ENCODE results near the gene PCNX3.
A peak's percentile ranks its signal among the peaks of the same experiment; 100 is the strongest.

PCNX3 gene

DNA sequence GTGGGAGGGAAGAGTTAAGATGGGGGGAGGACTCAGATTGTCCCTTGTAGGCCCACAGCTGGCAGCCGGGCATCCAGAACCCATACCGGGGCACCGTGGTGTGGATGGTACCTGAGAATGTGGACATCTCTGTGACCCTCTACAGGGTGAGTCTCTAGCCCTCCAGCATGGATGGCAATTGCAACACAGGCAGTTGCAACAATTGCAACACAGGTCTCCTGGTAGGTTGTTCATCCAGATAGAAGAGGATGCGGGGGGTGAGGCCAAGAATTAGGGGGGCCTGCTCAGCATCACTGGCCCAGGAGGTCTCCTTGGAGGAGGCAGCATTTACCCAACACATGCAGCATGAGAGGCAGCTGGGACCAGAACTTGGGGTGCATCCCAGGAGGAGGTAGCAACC, 36.3 kb upstream of the PCNX3 start:
- DNase-seq (ENCODE audit: extremely low spot score, insufficient read length, low read depth) (no peak), FAIRE-seq (no peak)

GRCh38 chr11:65580031-65580692, 35.4 kb upstream of the PCNX3 start:
- DNase-seq (ENCODE audit: extremely low spot score, insufficient read length, low read depth): no peak
- FAIRE-seq: no peak

DNA sequence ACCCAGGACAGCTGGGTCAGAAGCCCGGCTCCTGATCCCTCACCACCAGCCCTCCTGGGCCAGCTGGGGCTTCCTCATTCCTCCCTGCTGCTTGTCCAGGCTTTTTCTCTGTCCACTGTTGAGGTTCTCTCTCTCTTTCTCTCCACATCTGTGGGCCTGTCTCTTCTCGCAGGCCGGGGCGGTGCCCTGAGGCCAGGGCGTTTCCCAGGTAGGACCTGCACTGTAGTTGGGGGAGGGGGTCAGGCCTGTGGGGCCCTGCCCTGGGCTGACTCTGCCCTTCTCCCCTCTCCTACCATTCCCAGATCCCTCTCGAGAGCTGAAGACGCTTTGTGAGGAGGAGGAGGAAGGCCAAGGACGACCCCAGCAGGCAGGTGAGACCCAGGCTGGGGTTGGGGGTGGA, 34.8 kb upstream of the PCNX3 start:
- DNase-seq (ENCODE audit: extremely low spot score, insufficient read length, low read depth) (no peak), FAIRE-seq (no peak)

DNA sequence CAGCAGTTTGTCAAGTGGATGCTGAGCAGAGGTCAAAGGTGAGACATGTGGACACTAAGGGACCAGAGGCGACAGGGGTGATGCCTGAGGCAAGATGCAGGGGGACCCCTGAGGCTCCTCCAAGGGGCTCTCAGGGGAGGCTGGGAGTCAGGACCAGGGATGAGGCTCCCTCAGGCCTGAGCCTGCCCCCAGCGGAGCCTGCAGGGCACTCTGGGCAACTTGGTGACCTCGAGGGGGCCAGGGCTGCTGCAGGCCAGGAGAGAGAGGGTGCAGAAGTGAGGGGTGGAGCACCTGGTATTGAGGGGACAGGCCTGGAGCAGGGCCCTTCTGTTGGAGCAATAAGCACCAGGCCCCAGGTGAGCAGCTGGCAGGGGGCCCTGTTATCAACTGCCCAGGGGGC, 33.6 kb upstream of the PCNX3 start:
- FAIRE-seq: no peak
- DNase-seq (ENCODE audit: extremely low spot score, insufficient read length, low read depth): no peak

- FAIRE-seq (no peak), DNase-seq (ENCODE audit: extremely low spot score, insufficient read length, low read depth) (no peak)
These were observed 32.0 kb upstream of the PCNX3 start for GRCh38 chr11:65583589-65583988.

GRCh38 chr11:65584106-65584505, 31.5 kb upstream of the PCNX3 start:
- FAIRE-seq (no peak), DNase-seq (ENCODE audit: extremely low spot score, insufficient read length, low read depth) (no peak)

GRCh38 chr11:65584723-65585171, 30.8 kb upstream of the PCNX3 start:
- DNase-seq (ENCODE audit: extremely low spot score, insufficient read length, low read depth) (no peak), FAIRE-seq (no peak)

DNA sequence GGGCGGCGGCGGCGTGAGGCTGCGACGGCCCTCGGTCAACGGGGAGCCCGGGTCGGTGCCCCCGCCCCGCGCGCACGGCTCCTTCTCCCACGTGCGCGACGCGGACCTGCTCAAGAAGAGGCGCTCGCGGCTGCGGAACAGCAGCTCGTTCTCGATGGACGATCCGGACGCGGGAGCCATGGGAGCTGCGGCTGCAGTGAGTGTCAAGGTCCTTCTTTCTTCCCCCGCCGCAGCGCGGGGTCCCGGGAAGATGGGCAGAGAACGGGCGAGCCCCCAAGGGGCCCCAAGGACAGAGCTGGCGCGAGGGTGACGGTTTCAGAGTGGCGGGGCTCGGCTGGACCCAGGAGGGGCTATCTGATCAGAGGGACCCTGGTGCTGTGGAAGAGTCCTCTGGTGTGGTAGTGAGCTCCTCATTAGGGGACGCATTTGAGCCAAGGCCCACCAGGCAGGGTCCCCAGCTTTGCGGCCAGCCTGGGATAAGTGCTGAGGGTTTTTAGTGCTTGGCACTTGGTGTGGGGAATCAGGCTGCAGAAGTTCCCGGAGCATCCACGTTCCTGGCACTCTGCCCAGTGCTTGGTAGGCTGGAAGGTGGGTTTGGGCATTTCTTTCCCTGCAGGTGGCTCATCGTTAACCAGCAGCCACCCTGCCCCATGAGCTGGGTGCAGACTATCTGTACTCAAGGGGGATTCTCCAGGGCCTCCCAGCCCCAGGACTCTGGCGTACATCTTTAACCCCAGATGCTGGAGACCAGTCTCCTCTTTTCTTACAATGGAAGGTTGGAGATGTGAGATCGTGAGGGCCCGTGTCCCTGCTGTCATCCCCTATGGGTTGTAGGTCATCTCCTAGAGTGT, 30.0 kb upstream of the PCNX3 start:
- no peak for DNase-seq (ENCODE audit: extremely low spot score, insufficient read length, low read depth)

GRCh38 chr11:65586247-65586630, 29.3 kb upstream of the PCNX3 start:
- FAIRE-seq (no peak), DNase-seq (ENCODE audit: extremely low spot score, insufficient read length, low read depth) (no peak)

More for the DNA sequence above, 30.0 kb upstream of the PCNX3 start:
- FAIRE-seq: no peak

GRCh38 chr11:65586676-65587075, 28.9 kb upstream of the PCNX3 start:
- DNase-seq (ENCODE audit: extremely low spot score, insufficient read length, low read depth) (no peak), FAIRE-seq (no peak)

- peak; percentile 92 for DNase-seq (ENCODE audit: extremely low spot score, insufficient read length, low read depth)
- peak; percentile 100 for FAIRE-seq
These were observed 27.1 kb upstream of the PCNX3 start for GRCh38 chr11:65588199-65589054.

- no peak for DNase-seq (ENCODE audit: extremely low spot score, insufficient read length, low read depth)
- FAIRE-seq: peak; percentile 46
These were observed 25.9 kb upstream of the PCNX3 start for GRCh38 chr11:65589444-65590239.

- no peak for DNase-seq (ENCODE audit: extremely low spot score, insufficient read length, low read depth)
- FAIRE-seq: no peak
These were observed 25.3 kb upstream of the PCNX3 start for GRCh38 chr11:65590240-65590738.

DNA sequence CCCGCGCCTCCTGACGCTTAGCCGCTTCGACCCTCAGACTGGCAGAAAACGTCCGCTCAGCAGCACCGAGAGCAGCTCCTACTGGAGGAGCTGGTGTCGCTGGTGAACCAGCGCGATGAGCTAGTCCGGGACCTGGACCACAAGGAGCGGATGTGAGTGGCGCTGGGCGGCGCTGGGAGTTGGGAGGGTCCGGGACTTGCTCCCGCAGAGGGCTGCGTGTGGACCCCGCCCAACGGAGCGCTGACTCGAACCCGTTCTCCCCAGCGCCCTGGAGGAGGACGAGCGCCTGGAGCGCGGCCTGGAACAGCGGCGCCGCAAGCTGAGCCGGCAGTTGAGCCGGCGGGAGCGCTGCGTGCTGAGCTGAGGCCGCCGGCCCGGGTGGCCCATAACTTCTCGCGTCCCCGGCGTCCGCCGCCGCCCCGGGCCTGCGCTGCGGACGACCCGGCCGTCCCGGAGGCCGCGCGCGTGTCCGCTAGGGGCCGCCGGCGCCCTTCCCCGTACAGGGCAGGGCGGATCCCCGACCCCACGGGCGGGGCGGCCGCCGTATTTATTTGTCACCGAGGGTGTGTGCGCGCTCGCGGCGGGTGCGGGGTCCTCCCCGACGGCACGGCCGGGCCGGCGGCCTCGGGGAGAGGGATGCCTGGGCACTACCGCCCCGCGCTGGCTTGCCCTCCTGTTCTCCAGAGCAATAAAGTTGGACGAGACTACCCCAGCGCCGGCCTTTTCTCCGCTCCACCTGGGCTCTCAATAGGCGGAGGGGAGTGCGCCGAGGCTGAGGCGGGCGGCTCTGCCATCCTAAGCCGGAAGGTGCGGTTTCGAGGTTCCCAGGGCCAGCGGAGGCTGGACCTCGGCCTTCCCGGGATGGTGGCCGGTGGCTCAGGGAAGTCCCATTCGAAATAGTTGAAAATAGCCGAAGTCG, 23.4 kb upstream of the PCNX3 start:
- no peak for DNase-seq (ENCODE audit: extremely low spot score, insufficient read length, low read depth)
- FAIRE-seq: no peak

DNA sequence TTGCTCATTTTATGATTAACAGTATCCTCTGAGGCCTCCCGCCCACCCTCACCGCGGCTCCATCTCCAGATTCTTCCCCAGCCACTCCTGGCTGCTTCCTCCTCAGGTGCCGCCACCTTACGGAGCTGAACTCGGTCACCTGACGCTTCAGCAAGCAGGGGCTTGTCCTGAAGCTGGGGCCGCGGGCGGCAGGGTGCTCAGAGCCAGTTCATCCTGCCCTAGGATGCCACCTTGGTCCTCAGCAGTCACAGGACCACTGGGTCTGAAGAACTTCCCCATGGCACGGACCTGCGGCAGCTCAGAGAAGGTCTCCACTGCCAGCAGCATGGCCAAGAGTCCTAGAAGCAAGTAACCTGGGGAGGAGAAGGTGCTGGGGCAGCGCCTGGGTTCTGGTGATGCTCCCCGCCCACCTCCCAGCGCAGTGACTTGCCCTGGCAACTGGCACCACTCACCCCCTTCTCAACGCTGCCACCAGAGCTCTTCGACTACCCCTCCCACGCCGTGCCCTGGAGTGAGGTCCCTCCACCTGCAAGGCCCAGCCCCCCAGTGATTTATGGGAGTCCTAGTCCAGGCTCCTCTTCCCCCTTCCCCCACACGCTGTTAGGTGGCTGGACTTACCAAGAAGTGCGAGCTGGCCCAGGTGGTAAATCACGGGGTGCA, 22.6 kb upstream of the PCNX3 start:
- FAIRE-seq: no peak
- no peak for DNase-seq (ENCODE audit: extremely low spot score, insufficient read length, low read depth)

DNA sequence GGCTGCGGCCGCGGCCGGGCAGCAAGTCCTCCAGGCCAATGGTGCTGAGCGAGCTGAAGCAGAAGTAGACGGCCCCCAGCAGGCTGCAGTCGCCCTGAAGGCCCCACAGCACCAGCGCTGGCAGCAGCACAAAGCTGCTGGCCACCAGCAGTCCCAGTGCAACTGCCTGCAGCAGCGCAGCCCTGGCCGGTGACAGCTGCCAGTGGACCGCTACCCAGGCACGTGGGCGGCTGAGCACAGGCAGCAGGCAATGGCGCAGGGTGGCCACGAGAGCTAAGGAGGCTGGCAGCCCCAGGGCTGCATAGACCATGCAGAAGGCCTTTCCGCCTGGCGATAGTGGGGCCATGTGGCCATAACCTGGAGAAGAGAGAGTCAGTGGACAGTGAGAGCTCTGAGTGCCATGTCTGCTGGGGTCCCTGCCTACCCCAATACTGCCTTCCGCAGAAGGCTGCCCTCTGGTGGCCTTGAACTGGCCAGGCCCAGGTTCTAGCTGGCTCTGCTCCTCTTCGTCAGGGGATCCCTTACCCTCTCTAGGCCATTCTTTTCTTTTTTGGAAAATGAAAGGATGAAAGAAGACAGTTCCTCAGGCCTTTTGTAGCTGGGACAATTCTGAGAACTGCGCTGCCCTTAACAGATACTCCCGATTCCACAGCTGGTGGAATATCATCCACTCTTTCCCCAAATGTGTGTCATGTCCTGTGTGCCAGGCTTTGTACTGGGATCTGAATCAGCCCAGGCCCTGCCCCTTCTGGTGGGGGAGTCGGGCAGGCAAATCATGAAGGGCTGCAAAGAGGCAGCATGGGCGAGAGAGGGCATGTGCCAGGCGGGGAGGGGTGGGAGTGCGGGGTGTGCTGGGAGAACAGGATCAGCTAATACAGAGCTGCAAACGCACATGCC, 21.8 kb upstream of the PCNX3 start:
- no peak for DNase-seq (ENCODE audit: extremely low spot score, insufficient read length, low read depth)
- FAIRE-seq: peak; percentile 63

DNA sequence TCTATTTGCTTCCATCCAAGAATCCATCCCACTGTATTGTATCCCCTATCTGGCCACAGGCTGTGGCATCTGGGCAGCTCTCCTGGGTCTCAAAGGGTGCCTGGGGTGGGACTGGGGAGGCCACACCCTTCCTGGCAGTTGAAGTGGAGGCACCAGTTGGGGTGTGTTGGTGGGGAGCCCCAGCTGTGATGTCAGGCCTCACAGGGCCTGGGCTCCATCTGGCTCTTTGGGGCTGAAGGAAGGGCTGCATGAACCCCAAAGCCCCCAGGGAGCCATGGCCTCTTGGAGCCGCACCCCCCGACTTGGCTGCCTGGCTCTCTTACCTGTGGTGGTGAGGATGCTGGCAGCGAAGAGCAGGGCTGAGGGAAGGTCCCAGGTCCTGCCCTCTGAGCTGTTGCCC, 20.4 kb upstream of the PCNX3 start:
- DNase-seq (ENCODE audit: extremely low spot score, insufficient read length, low read depth) (no peak), FAIRE-seq (no peak)

All from GM18507 (cell line).